ENCODE results near the gene GPRC5A.

DNA sequence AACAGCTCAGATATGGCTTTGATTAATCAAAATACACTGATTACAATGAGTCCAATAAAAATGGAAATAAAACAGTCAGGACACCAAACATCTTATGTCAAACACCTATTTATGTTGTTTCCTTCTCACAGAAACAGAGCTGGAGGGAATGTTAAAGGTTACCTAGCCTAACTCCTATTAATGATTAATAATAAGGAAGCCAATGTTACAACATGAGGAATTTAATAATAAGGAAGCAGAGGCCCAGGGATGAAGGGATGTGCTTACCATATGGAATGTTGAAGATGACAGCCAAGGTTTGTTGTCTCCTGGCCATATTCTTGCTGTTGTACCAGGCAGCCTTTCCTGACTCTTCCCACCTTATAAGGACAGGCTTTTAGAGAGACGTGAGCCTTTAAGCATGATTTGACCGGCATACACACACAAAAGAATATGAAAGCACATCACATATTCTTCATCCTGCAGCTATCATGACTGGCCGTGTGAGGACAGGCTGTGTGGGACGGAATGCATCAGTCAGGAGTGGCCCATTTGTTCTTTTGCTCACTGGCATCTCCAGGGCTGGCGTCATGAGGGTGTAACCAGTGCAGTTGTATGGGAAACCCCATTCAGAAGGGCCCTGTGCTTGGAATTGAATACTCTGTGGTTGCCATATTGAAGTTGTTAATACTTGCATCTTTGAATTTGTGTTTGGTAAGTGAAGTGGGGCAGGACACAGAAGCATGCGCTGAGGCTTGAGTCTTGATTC is 63.7 kb downstream of the GPRC5A start:
- TF ChIP-seq, protein P1, sequence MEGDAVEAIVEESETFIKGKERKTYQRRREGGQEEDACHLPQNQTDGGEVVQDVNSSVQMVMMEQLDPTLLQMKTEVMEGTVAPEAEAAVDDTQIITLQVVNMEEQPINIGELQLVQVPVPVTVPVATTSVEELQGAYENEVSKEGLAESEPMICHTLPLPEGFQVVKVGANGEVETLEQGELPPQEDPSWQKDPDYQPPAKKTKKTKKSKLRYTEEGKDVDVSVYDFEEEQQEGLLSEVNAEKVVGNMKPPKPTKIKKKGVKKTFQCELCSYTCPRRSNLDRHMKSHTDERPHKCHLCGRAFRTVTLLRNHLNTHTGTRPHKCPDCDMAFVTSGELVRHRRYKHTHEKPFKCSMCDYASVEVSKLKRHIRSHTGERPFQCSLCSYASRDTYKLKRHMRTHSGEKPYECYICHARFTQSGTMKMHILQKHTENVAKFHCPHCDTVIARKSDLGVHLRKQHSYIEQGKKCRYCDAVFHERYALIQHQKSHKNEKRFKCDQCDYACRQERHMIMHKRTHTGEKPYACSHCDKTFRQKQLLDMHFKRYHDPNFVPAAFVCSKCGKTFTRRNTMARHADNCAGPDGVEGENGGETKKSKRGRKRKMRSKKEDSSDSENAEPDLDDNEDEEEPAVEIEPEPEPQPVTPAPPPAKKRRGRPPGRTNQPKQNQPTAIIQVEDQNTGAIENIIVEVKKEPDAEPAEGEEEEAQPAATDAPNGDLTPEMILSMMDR (IDR thresholded peaks at IDR 0.05): no peak
- TF ChIP-seq POLR2A (IDR thresholded peaks at IDR 0.05): no peak

All from sigmoid colon (tissue), 3 donors.